Stimulated activated naive B cell treated with anti-CD40 and anti-IgM and Interleukin-4, amounts not matched to agents 10 μg/mL and 1 μg/mL and 100 μg/mL, for 72 hours (primary cell): Measurements from ENCODE around the gene MRPL9.
A peak's percentile ranks its signal among the peaks of the same experiment; 100 is the strongest.
"Not testable (repeated sequence)": the region's sequence is repeated elsewhere in the genome, so short reads cannot be mapped to it uniquely, and the experiment has no call there.

Source experiments
- ATAC-seq, 2 donors: fragments of 150-1000 bp; cut with Tn5 transposase; replicated peaks; 2 replicates each; pipeline ENCODE4 v1.10.0; 2021; ENCODE audit warnings: moderate library complexity in 1 of 2
- DNase-seq: peaks from one replicate; pipeline ENCODE4 v3.0.0; 2021
- H3K27ac Mint-ChIP-seq: one replicate; pipeline ENCODE4 v1.8.0; 2022; ENCODE audit warnings: mild to moderate bottlenecking, mixed read lengths
- H3K27me3 Mint-ChIP-seq, 2 donors: one replicate each; pipeline ENCODE4 v1.8.0; 2022; ENCODE audit warnings: mixed read lengths in 2 of 2
- H3K36me3 Mint-ChIP-seq, 2 donors: one replicate each; pipeline ENCODE4 v1.8.0; 2022; ENCODE audit warnings: mixed read lengths in 2 of 2, mild to moderate bottlenecking in 1 of 2
- H3K4me1 Mint-ChIP-seq, 2 donors: one replicate each; pipeline ENCODE4 v1.8.0; 2022; ENCODE audit warnings: mixed read lengths in 2 of 2, mild to moderate bottlenecking in 1 of 2
- H3K4me3 Mint-ChIP-seq, 2 donors: one replicate each; pipeline ENCODE4 v1.8.0; 2022; ENCODE audit warnings: mild to moderate bottlenecking in 2 of 2, mixed read lengths in 2 of 2, moderate library complexity in 1 of 2
- H3K9me3 Mint-ChIP-seq, 2 donors: one replicate each; pipeline ENCODE4 v1.8.0; 2022; ENCODE audit warnings: mixed read lengths in 2 of 2, mild to moderate bottlenecking in 1 of 2

MRPL9 gene

DNA sequence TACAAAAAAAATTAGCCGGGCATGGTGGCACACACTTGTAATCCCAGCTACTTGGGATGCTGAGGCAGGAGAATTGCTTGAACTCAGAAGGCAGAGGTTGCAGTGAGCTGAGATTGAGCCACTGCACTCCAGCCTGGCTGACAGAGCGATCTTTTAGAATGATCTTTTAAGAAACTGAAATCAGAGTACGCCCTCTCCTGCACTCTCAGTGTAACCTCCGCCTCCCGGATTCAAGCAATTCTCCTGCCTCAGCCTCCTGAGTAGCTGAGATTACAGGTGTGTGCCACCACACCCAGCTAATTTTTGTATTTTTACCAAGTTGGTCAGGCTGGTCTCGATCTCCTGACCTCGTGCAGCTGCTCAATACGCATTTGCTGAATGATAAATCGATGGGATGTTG, 29.3 kb downstream of the MRPL9 start:
- not testable (repeated sequence) for H3K27ac Mint-ChIP-seq, H3K4me3 Mint-ChIP-seq, H3K4me1 Mint-ChIP-seq, H3K36me3 Mint-ChIP-seq, DNase-seq, ATAC-seq
- H3K9me3 Mint-ChIP-seq, result peaks cover 13 to 14% of the 10 kb centered on the region in 2 donors
- H3K27me3 Mint-ChIP-seq, result peaks cover 25 to 44% of the 10 kb centered on the region in 2 donors

DNA sequence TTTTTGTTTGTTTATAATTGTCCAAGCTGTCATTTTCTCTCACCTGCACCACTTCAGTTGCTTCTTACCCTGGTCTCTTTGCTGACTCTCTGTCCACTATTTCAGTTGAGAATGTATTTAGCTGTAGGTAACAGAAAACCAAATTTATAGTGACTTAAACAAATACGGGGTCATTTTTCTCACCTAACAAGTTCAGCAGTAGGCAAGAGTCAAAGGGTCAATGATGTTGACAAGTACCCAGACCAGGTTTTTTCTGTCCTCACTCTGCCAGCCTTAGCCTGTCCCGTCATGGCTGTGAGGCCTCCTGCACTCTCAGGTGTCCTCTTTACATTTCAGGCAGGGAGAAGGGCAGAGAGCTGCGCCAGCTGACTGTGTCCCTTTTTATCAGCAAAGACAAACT, 30.2 kb downstream of the MRPL9 start:
- Mint-ChIP-seq H3K27me3 (peaks cover 30 to 51% of the 10 kb centered on the region in 2 donors), H3K36me3 (peaks cover 5 to 6% of the 10 kb centered on the region in 2 donors), H3K27ac (no peak overlapping the region), H3K4me3 (no peak overlapping the region), H3K4me1 (peaks cover 0 to 2% of the 10 kb centered on the region in 2 donors), H3K9me3 (peaks cover 9 to 11% of the 10 kb centered on the region in 2 donors)
- DNase-seq (no peak), ATAC-seq (no peak)

DNA sequence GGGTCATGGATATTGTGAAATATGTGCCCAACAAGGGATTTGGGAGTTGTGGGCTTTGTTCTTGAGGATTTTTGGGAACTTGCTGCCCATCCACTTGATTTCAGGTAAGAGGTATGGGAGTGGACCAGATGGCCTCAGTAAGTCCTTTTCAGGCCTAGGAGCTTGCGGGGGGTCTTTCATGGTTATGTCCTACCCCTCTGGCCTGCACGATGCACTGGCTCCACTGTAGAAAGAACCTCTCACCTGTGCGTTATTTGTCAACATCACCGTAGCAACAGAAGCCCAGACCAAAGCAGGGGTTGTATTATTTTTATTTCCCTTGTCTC, 33.4 kb downstream of the MRPL9 start:
- no peak overlapping the region for H3K27ac Mint-ChIP-seq
- no peaks in the 10 kb centered on the region for H3K9me3 Mint-ChIP-seq
- H3K4me1 Mint-ChIP-seq, result peaks cover 0 to under 1% of the 10 kb centered on the region in 2 donors
- H3K4me3 Mint-ChIP-seq, result no peak overlapping the region
- DNase-seq (no peak), ATAC-seq (no peak)
- peaks cover 39 to 69% of the 10 kb centered on the region in 2 donors for H3K27me3 Mint-ChIP-seq
- H3K36me3 Mint-ChIP-seq, result no peaks in the 10 kb centered on the region

DNA sequence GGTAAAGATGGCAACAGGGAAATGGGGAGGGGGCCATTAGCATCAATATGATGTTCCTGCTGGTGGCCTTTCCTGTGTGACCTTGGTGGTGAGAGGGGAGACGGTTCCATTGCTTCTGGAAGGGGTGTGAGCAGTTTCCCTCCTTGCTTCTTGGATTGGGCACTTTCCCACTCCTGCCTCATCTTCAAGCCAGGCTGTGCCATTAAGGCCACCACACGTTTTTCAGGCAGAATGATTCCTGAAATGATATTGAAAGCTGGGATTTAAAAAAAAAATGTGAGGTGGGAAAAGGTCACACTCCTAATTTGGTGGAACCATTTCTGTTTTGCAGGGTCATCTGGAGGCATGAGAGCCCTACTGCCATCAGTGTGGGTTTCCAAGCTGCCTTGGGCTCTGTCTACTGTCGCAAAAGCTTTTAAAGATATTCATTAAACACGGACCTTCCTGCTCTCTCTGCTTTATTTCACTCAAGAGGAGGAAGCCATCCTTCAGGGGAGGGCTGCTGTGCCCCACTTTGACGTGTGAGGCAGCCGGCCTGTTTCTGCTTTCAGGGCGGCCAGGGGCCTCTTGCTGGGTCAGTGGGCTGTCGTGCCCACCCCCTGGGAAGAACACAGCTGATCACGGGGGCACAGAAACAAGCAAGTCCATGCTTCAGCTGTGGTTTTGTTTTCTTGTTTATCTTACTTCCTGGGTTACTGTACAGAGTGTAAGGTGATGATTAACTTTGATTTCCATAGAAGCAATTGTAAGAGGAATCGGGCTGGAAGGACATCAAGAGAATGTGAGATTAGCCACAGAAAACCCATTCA, 33.9 kb downstream of the MRPL9 start:
- Mint-ChIP-seq H3K27me3 (peaks cover 39 to 69% of the 10 kb centered on the region in 2 donors), H3K4me1 (no peaks in the 10 kb centered on the region), H3K36me3 (no peaks in the 10 kb centered on the region), H3K4me3 (no peak overlapping the region), H3K9me3 (no peaks in the 10 kb centered on the region), H3K27ac (no peak overlapping the region)
- no peak for ATAC-seq
- no peak for DNase-seq

DNA sequence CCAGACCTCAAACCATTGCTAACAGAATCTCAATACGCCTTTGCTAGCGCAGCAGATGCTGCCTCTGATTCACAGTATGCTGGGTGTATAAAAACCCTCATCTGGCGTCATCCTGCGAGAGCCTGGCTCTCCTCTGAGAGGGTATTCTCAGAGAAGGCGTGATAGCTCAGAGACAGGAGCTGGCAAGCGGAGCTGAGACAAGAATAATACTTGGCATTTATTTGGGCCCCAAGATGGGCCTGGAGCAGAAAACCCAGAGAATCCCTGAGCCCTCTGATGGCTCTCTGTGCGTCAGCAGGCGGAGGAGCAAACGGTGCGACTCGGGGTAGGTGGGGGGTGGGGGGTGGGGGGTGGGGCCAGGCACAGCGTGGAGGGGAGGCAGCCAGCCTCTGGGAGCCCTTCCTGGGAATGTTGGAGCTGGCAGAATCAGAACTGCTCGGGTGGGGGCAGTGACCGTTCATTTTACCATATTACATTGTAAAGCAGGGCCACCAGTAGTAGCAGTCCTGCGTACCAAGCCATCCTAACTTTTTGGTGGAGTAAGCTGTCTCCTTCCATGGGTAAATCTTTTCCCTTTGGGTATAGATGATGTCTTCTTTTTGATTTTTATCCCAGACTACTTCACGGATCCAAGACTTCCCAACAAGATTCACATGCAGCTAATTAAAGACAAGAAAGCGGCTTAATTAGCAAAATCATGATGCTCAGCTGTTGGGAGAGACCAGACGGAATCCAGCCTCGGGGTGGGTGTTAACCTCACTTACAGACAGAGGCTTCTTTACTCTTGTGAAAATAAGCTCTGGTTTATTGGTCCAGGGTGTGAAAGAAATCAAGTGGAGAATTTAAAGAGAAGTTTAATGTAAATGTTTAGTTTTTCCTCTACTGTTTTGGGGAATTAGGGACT, 34.9 kb downstream of the MRPL9 start:
- peaks cover 43 to 73% of the 10 kb centered on the region in 2 donors for H3K27me3 Mint-ChIP-seq
- H3K4me3 Mint-ChIP-seq, result no peak overlapping the region
- ATAC-seq, result no peak
- no peaks in the 10 kb centered on the region for H3K4me1 Mint-ChIP-seq
- H3K9me3 Mint-ChIP-seq, result no peaks in the 10 kb centered on the region
- no peak overlapping the region for H3K27ac Mint-ChIP-seq
- H3K36me3 Mint-ChIP-seq, result no peaks in the 10 kb centered on the region
- DNase-seq, result no peak

- ATAC-seq (no peak), DNase-seq (no peak)
- no peak overlapping the region for H3K4me3 Mint-ChIP-seq
- no peaks in the 10 kb centered on the region for H3K9me3 Mint-ChIP-seq
- H3K36me3 Mint-ChIP-seq, result no peaks in the 10 kb centered on the region
- H3K27ac Mint-ChIP-seq, result no peak overlapping the region
- peaks cover 39 to 47% of the 10 kb centered on the region in 2 donors for H3K27me3 Mint-ChIP-seq
- peaks cover 10 to 21% of the 10 kb centered on the region in 2 donors for H3K4me1 Mint-ChIP-seq
Observed at GRCh38 chr1:151723726-151724370, 39.4 kb downstream of the MRPL9 start.

GRCh38 chr1:151721788-151722510, 41.3 kb downstream of the MRPL9 start:
- no peaks in the 10 kb centered on the region for H3K36me3 Mint-ChIP-seq
- ATAC-seq (no peak), DNase-seq (no peak)
- H3K27ac Mint-ChIP-seq, result no peak overlapping the region
- H3K4me1 Mint-ChIP-seq, result peaks cover 17 to 32% of the 10 kb centered on the region in 2 donors
- peaks cover 54% of the 10 kb centered on the region in 2 donors for H3K27me3 Mint-ChIP-seq
- H3K4me3 Mint-ChIP-seq, result peak overlapping the region; percentile 88 to 93
- H3K9me3 Mint-ChIP-seq, result no peaks in the 10 kb centered on the region

GRCh38 chr1:151720974-151721787, 42.1 kb downstream of the MRPL9 start, which contains the start of gene RIIAD1:
Gene RIIAD1 (plus strand): TSS chr1:151721522. CDS start chr1:151721537, 15 bp downstream.
- Mint-ChIP-seq H3K27me3 (peaks cover 55 to 59% of the 10 kb centered on the region in 2 donors), H3K4me3 (peak within 1 kb of the TSS; percentile 88 to 93), H3K9me3 (no peaks in the 10 kb centered on the region), H3K27ac (peak within 1 kb of the TSS; percentile 44), H3K36me3 (no peaks in the 10 kb centered on the region), H3K4me1 (peaks cover 20 to 36% of the 10 kb centered on the region in 2 donors)
- ATAC-seq (peak; percentile 85 to 87), DNase-seq (no peak)

- H3K4me3 Mint-ChIP-seq, result peak overlapping the region; percentile 80 to 93
- DNase-seq (no peak), ATAC-seq (peak; percentile 78 to 83)
- peaks cover 22 to 36% of the 10 kb centered on the region in 2 donors for H3K4me1 Mint-ChIP-seq
- peak overlapping the region; percentile 25 for H3K27ac Mint-ChIP-seq
- no peaks in the 10 kb centered on the region for H3K36me3 Mint-ChIP-seq
- H3K27me3 Mint-ChIP-seq, result peaks cover 55 to 59% of the 10 kb centered on the region in 2 donors
- no peaks in the 10 kb centered on the region for H3K9me3 Mint-ChIP-seq
Observed at GRCh38 chr1:151720554-151720953, 42.7 kb downstream of the MRPL9 start.

DNA sequence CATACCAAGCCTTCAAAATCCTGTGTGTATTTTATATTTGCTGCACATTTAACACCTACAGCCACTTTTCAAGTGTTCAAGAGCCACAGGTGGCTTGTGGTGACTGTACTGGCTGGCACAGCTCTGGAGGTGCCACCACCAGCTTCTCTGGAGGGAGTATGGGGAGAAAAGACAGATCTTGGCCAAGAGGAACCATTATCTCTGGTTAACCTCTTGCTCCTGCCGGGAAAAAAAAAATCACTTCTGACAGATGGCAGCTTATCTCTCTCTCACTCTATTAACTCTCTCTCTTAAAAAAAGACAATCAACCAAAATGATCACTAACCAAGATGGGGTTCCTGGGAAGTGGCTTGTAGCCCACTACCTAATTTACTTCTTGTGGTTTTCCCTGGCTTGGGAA, 43.2 kb downstream of the MRPL9 start:
- Mint-ChIP-seq H3K36me3 (no peaks in the 10 kb centered on the region), H3K4me3 (peak overlapping the region; percentile 80 to 93), H3K9me3 (no peaks in the 10 kb centered on the region)

DNA sequence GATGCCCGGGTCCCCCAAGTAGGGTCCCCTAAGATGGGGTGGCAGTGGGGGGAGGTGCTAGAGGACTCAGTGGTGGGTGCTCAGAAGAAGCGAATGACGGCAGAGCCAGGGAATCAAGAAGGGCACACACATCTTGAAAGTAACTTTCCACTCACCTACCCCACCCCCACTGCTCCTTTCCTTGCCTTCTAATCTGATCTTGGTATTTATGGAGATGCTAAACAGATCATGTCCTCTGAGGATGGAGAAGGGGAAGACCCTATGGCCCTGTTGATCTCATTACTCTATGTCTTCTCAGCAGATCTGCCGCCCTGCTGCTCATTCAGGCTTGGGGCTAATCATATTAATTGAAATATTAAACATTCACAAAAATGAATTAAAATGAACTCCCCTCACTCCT, 44.6 kb downstream of the MRPL9 start:
- H3K9me3 Mint-ChIP-seq, result no peaks in the 10 kb centered on the region
- peaks cover 22 to 36% of the 10 kb centered on the region in 2 donors for H3K4me1 Mint-ChIP-seq
- H3K27ac Mint-ChIP-seq, result no peak overlapping the region
- DNase-seq (no peak), ATAC-seq (no peak)
- no peaks in the 10 kb centered on the region for H3K36me3 Mint-ChIP-seq
- peaks cover 57 to 66% of the 10 kb centered on the region in 2 donors for H3K27me3 Mint-ChIP-seq
- no peak overlapping the region for H3K4me3 Mint-ChIP-seq

More for the DNA sequence above, 43.2 kb downstream of the MRPL9 start:
- H3K27ac Mint-ChIP-seq, result peak overlapping the region; percentile 25
- DNase-seq (no peak), ATAC-seq (no peak)
- H3K4me1 Mint-ChIP-seq, result peaks cover 22 to 36% of the 10 kb centered on the region in 2 donors
- H3K27me3 Mint-ChIP-seq, result peaks cover 56 to 61% of the 10 kb centered on the region in 2 donors

GRCh38 chr1:151718011-151718431, 45.3 kb downstream of the MRPL9 start:
- Mint-ChIP-seq H3K27me3 (peaks cover 63 to 71% of the 10 kb centered on the region in 2 donors), H3K4me3 (no peak overlapping the region), H3K27ac (no peak overlapping the region), H3K9me3 (no peaks in the 10 kb centered on the region), H3K36me3 (no peaks in the 10 kb centered on the region), H3K4me1 (peaks cover 22 to 36% of the 10 kb centered on the region in 2 donors)
- DNase-seq (no peak), ATAC-seq (no peak)
